Hepatocyte (in vitro differentiated cells): Measurements from ENCODE around the gene CLTCL1. TPM values are rescaled to one million over a fixed set of nuclear protein-coding genes. Genes with fewer than 3 reads are reported as not detected.

Experiments
- DNase-seq: peaks from one replicate; pipeline ENCODE4 v3.0.0-alpha.2; 2016; ENCODE audit warnings: low spot score
- H2AFZ ChIP-seq: fragments of 200-600 bp; sonication (generic); 2 replicates; pipeline ENCODE4 v1.6.0; 2016; ENCODE audit warnings: antibody characterized with exemption, mild to moderate bottlenecking
- H3K27ac ChIP-seq: fragments of 200-600 bp; sonication (generic); 2 replicates; pipeline ENCODE4 v1.5.1; 2016; ENCODE audit warnings: mild to moderate bottlenecking
- H3K27me3 ChIP-seq: fragments of 200-600 bp; sonication (generic); 2 replicates; pipeline ENCODE4 v1.6.1; 2016
- H3K36me3 ChIP-seq: fragments of 200-600 bp; sonication (generic); replicated peaks from 2 replicates; pipeline ENCODE4 v1.5.1; 2016; ENCODE audit warnings: low read depth; ENCODE audit not compliant: insufficient read depth
- H3K4me1 ChIP-seq: fragments of 200-600 bp; sonication (generic); 2 replicates; pipeline ENCODE4 v1.5.1; 2016; ENCODE audit warnings: mild to moderate bottlenecking, moderate library complexity; ENCODE audit not compliant: insufficient read depth
- H3K4me2 ChIP-seq: fragments of 200-600 bp; sonication (generic); 2 replicates; pipeline ENCODE4 v1.6.0; 2016
- H3K4me3 ChIP-seq: fragments of 200-600 bp; sonication (generic); 2 replicates; pipeline ENCODE4 v1.5.1; 2016; ENCODE audit warnings: mild to moderate bottlenecking
- H3K79me2 ChIP-seq: fragments of 200-600 bp; sonication (generic); 2 replicates; pipeline ENCODE4 v1.6.0; 2017; ENCODE audit warnings: mild to moderate bottlenecking
- H3K9me2 ChIP-seq: fragments of 200-600 bp; sonication (generic); replicated peaks from 2 replicates; pipeline ENCODE4 v1.6.0; 2017; ENCODE audit warnings: mild to moderate bottlenecking; ENCODE audit not compliant: insufficient read depth
- H3K9me3 ChIP-seq: fragments of 200-600 bp; sonication (generic); 2 replicates; pipeline ENCODE4 v1.5.1; 2016; ENCODE audit warnings: low read depth, mild to moderate bottlenecking
- H4K20me1 ChIP-seq: fragments of 200-600 bp; sonication (generic); 2 replicates; pipeline ENCODE4 v1.6.0; 2016; ENCODE audit warnings: mild to moderate bottlenecking; ENCODE audit not compliant: insufficient read depth, poor library complexity, severe bottlenecking
- CTCF ChIP-seq: fragments of 200-600 bp; sonication (generic); IDR thresholded peaks from 2 replicates; pipeline ENCODE4 v1.5.1; 2016; ENCODE audit warnings: antibody characterized with exemption, mild to moderate bottlenecking; ENCODE audit not compliant: poor library complexity
- EZH2 ChIP-seq: fragments of 200-600 bp; sonication (generic); IDR thresholded peaks from 2 replicates; pipeline ENCODE4 v1.6.1; 2016; ENCODE audit warnings: antibody characterized with exemption, mild to moderate bottlenecking, borderline replicate concordance
- EZH2phosphoT487 ChIP-seq: fragments of 200-600 bp; sonication (generic); IDR thresholded peaks from one replicate; pipeline ENCODE4 v1.6.1; 2018; ENCODE audit warnings: antibody characterized with exemption, mild to moderate bottlenecking, low read depth, moderate library complexity; ENCODE audit not compliant: unreplicated experiment, severe bottlenecking
- WGBS: methylation state at CpG from one replicate; pipeline ENCODE4 v1.1.6; 2016; ENCODE audit warnings: low lambda C conversion rate; ENCODE audit errors: missing lambda C conversion rate; 5-methylcytosine and 5-hydroxymethylcytosine counted together
- polyA plus RNA-seq: library from polyadenylated mRNA; unstranded; fragments of >200 nt; fragmentation: Nextera tagmentation; extraction: Ambion mirVana; gene quantifications from 2 replicates; pipeline ENCODE4 v1.2.1, GENCODE V29; 2016
- total RNA-seq: library from RNA; depleted of rRNA; stranded (reverse); fragments of >200 nt; gene quantifications from 2 replicates; pipeline ENCODE4 v1.2.3, GENCODE V29; 2014

The CLTCL1 gene
- total and polyA plus RNA-seq, 2 experiments from 2014 or later: 2.2 to 3.7 TPM

DNA sequence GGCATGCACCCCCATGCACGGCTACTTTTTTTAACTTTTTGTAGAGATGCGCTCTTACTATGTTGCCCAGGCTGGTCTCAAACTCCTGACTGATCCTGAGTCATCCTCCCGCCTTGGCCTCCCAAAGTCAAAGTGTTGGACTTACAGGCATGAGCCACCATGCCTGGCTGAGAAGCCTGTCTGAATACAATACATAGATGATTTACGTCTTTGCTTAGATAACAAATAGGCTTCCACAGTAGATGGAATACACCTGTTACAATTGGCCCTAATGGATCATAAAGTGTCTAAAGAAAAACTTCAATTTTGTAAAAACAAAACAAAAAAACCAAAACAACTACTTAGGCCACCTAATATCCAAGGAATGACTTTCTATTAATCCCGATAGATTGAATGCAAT, 13.0 kb upstream of the CLTCL1 start:
- no peak for DNase-seq
- TF ChIP-seq EZH2phosphoT487 (no peak), CTCF (no peak), EZH2 (no peak)
- H3K79me2 ChIP-seq: no peaks in the 10 kb centered on the region
- H3K4me3 ChIP-seq: no peak overlapping the region
- H3K4me1 ChIP-seq: no peaks in the 10 kb centered on the region
- H4K20me1 ChIP-seq: no peaks in the 10 kb centered on the region
- H3K27ac ChIP-seq: no peak overlapping the region
- no peaks in the 10 kb centered on the region for H3K27me3 ChIP-seq
- H3K9me3 ChIP-seq: no peaks in the 10 kb centered on the region
- H3K9me2 ChIP-seq: no peaks in the 10 kb centered on the region
- H3K4me2 ChIP-seq: no peak overlapping the region
- no peak overlapping the region for H2AFZ ChIP-seq
- H3K36me3 ChIP-seq: no peaks in the 10 kb centered on the region
- WGBS: 94% methylated on average over 5 of the region's 5 CpGs

GRCh38 chr22:19303785-19304184, 12.3 kb upstream of the CLTCL1 start:
- H3K4me3 ChIP-seq: no peak overlapping the region
- 83% methylated on average over 1 of the region's 1 CpG for WGBS
- TF ChIP-seq EZH2phosphoT487: no peak
- TF ChIP-seq EZH2: no peak
- TF ChIP-seq CTCF: no peak
- no peak overlapping the region for H2AFZ ChIP-seq
- H3K4me2 ChIP-seq: no peak overlapping the region
- H3K27ac ChIP-seq: no peak overlapping the region
- no peaks in the 10 kb centered on the region for H3K79me2 ChIP-seq
- H3K4me1 ChIP-seq: no peaks in the 10 kb centered on the region
- no peaks in the 10 kb centered on the region for H3K27me3 ChIP-seq
- no peaks in the 10 kb centered on the region for H3K9me3 ChIP-seq
- no peak for DNase-seq
- H3K9me2 ChIP-seq: no peaks in the 10 kb centered on the region
- H4K20me1 ChIP-seq: no peaks in the 10 kb centered on the region
- no peaks in the 10 kb centered on the region for H3K36me3 ChIP-seq

- no peaks in the 10 kb centered on the region for H3K79me2 ChIP-seq
- H3K27ac ChIP-seq: no peak overlapping the region
- no peaks in the 10 kb centered on the region for H3K36me3 ChIP-seq
- H4K20me1 ChIP-seq: no peaks in the 10 kb centered on the region
- no peaks in the 10 kb centered on the region for H3K27me3 ChIP-seq
- H3K9me3 ChIP-seq: no peaks in the 10 kb centered on the region
- H3K4me3 ChIP-seq: no peak overlapping the region
- no peak overlapping the region for H2AFZ ChIP-seq
- TF ChIP-seq CTCF: no peak
- TF ChIP-seq EZH2: no peak
- TF ChIP-seq EZH2phosphoT487: no peak
- no peak for DNase-seq
- no peak overlapping the region for H3K4me2 ChIP-seq
- H3K4me1 ChIP-seq: peaks cover 13% of the 10 kb centered on the region
- no peaks in the 10 kb centered on the region for H3K9me2 ChIP-seq
Observed at GRCh38 chr22:19295733-19296132, 4.2 kb upstream of the CLTCL1 start.
